ENCODE results near the gene PI4KA.

Gene PI4KA

DNA sequence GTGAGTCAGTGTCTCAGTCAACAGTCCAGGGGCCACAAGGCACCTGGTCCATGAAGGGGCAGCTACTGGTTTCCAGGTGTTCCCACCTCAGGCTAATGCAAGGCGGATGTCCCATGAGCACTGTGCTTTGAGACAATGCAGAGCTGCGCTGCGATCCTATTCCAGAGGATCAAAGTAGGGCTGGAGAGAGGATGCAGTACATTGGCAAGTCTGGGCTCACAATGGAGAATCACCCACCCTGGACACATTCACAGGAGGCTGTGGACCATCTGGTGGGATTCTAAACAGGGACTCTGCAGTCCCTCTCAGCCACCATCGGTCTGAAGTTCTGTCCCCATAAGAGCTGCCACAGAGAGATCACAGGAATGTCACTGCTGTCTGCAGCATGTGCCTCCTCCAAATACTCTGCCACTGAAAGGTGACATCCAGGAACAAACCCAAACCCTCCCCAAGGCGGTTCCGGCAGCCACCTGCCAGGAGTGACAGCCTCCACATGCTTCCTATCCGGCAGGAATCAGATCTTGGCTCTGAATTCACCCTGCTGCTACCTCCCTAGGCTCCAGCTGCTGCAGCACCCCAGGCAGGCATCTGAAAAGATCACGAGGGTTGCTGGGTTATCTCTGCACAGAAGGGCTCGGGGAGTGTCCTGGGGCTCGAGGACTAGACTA lies 130.0 kb downstream of the PI4KA start:
- TF ChIP-seq, protein P1, sequence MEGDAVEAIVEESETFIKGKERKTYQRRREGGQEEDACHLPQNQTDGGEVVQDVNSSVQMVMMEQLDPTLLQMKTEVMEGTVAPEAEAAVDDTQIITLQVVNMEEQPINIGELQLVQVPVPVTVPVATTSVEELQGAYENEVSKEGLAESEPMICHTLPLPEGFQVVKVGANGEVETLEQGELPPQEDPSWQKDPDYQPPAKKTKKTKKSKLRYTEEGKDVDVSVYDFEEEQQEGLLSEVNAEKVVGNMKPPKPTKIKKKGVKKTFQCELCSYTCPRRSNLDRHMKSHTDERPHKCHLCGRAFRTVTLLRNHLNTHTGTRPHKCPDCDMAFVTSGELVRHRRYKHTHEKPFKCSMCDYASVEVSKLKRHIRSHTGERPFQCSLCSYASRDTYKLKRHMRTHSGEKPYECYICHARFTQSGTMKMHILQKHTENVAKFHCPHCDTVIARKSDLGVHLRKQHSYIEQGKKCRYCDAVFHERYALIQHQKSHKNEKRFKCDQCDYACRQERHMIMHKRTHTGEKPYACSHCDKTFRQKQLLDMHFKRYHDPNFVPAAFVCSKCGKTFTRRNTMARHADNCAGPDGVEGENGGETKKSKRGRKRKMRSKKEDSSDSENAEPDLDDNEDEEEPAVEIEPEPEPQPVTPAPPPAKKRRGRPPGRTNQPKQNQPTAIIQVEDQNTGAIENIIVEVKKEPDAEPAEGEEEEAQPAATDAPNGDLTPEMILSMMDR (IDR thresholded peaks at IDR 0.05; ENCODE audit: unreplicated experiment in 3 of 3), result no peak
- no peak overlapping the region for H3K4me3 Mint-ChIP-seq
- H3K27me3 Mint-ChIP-seq (ENCODE audit: low read depth), result no peaks in the 10 kb centered on the region
- H3K36me3 Mint-ChIP-seq (ENCODE audit: low read depth), result peaks cover 18% of the 10 kb centered on the region
- H3K27ac Mint-ChIP-seq, result no peak overlapping the region
- no peaks in the 10 kb centered on the region for H3K4me1 Mint-ChIP-seq
- H3K9me3 Mint-ChIP-seq, result no peaks in the 10 kb centered on the region

DNA sequence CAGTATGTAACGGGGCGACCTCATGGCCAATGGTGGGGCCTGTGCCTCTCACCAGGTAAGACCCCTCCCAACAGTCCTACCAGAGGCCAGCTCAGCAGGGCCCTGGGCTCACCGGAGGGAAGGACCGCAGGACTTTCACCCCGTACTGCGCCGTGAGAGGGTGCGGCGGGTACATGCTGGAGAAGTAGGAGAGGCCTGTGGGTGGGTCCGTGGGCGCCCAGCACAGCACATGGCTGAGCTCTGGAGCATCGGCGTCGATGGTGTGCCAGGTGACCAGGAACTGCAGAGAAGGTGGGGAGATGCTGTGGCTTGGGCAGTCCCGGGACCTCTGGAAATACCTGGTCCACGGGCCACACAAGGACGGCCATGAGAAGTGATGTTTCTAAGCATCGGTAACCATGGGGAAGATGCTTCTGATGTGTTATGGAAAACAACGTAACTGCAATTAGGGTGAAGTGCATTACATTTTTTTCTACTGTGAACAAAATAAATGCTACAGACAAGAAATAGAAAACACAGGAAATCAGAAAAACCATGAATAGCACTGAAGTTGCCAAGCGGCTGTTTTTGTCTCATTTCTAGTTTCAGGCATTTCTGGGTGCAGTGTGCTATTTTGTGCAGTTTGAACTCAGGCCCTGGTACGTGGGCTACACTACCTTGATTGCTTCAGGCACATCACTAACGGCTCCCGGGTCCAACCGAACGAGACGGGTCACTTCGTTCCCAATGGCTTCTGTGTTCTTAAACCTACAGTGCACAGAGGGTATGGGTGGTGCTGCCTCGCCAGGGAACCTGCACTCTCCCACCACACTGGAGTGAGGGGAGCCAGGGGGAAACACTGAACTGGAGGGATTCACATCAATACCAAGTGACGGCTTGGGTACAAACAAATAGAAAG lies 131.2 kb downstream of the PI4KA start:
- Mint-ChIP-seq H3K4me1 (no peaks in the 10 kb centered on the region), H3K27ac (no peak overlapping the region), H3K36me3 (ENCODE audit: low read depth) (peaks cover 23% of the 10 kb centered on the region), H3K4me3 (no peak overlapping the region), H3K27me3 (ENCODE audit: low read depth) (no peaks in the 10 kb centered on the region), H3K9me3 (no peaks in the 10 kb centered on the region)
- TF ChIP-seq, protein P1 (IDR thresholded peaks at IDR 0.05; ENCODE audit: unreplicated experiment in 3 of 3), result no peak

DNA sequence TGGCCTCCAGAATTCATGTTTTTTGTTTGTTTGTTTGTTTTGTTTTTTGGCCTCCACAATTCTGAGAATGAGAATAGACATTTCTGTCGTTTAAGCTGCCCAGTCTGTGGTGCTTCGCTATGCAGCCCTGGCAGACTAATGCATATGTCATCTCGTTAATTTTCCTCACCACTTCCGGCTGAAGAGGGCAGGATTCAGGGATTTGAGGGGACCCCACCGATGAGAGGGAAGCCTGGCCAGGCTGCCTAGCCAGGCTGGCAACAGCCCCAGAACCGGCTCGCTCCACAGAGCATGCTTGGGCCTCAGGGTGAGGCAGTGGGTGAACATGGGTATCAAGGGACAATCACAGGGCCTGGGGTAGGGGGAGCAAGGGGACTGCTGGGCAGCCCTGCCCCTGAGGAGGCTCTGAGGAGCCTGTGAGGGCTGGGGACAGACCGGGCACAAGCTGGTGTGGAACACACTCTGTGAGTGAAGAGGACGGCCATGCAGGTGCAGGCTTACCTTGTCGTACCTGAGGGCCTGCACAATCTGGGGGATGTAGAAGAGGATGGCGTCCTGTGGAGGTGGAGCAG lies 132.5 kb downstream of the PI4KA start:
- Mint-ChIP-seq H3K4me1 (no peaks in the 10 kb centered on the region), H3K4me3 (no peak overlapping the region), H3K27ac (no peak overlapping the region), H3K36me3 (ENCODE audit: low read depth) (peaks cover 32% of the 10 kb centered on the region), H3K27me3 (ENCODE audit: low read depth) (no peaks in the 10 kb centered on the region), H3K9me3 (no peaks in the 10 kb centered on the region)
- TF ChIP-seq, protein P1 (IDR thresholded peaks at IDR 0.05; ENCODE audit: unreplicated experiment in 3 of 3), result no peak

DNA sequence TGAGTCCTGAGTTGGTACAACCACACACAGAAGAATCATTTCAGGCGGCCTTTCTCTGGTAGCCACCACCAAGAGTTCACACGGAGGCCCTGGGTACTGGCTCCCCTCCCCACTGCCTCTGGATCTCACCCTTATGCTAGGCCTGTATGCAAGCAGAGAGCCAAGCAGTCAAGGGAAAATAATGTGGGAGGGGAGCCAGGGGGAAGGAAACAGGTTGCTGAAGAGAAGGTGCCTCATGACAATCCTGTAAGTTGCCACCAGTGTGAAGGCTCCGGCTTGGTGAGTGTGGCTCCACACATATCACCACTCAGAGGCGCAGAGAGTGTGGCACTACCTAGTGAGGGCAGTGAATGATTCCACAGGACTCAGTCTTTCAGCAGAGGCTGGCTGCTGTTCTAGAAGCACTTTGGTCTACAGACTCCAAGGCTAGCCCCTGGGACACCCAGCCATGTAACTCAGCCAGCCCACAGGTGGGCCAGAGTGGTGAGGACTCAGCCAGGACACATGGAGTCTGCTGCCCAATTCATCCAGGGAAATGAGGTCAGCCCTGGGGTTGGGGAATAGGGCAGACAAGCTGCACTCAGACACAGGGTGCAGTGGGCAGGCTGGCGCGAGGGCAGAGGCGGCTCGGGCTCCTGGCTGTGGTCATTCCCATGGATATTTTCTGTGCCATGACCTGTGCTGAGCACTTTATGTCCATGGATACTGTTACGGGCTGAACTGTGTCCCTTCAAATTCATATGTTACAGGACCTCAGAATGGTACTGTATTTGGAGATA lies 133.7 kb downstream of the PI4KA start:
- Mint-ChIP-seq H3K9me3 (no peaks in the 10 kb centered on the region), H3K27me3 (ENCODE audit: low read depth) (no peaks in the 10 kb centered on the region), H3K4me1 (no peaks in the 10 kb centered on the region), H3K4me3 (no peak overlapping the region), H3K36me3 (ENCODE audit: low read depth) (peaks cover 37% of the 10 kb centered on the region), H3K27ac (no peak overlapping the region)
- TF ChIP-seq, protein P1 (IDR thresholded peaks at IDR 0.05; ENCODE audit: unreplicated experiment in 3 of 3), result no peak

DNA sequence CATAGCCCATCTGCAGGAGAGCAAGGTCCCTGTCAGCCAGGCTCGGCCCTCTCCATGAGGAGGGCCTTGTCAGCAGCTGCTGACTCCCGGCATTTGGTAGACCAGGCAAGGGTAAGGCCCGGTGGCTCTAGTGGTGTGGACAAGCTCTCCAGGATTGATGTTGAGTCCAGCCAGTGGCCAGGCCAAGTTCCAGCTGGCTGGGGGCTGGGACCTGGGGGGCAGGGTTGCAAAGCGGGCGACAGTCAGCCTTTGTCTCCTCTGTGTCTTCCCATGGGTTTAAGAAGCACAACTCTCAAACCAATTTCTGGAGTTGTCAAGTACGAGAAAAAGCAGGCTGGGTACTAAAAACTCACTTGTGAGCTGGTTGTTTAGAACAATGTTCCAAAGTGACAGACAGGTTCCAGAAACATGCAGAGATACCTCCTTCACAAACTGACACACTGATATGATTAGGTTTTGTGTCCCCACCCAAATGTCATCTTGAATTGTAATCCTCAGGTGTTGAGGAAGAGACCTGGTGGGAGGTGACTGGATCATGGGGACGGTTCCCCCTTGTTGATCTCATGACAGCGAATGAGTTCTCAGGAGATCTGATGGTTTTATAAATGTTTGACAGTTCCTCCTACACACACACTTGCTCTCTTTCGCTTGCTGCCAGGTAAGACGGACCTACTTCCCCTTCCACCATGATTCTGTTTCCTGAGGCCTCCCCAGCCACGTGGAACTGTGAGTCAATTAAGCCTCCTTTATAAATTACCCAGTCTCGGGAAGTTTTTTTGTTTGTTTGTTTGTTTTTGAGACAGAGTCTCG lies 137.0 kb downstream of the PI4KA start:
- TF ChIP-seq, protein P1 (IDR thresholded peaks at IDR 0.05; ENCODE audit: unreplicated experiment in 3 of 3), result no peak
- H3K27ac Mint-ChIP-seq, result no peak overlapping the region
- no peaks in the 10 kb centered on the region for H3K9me3 Mint-ChIP-seq
- H3K4me3 Mint-ChIP-seq, result no peak overlapping the region
- H3K4me1 Mint-ChIP-seq, result peaks cover 3% of the 10 kb centered on the region
- peaks cover 25% of the 10 kb centered on the region for H3K36me3 Mint-ChIP-seq (ENCODE audit: low read depth)
- no peaks in the 10 kb centered on the region for H3K27me3 Mint-ChIP-seq (ENCODE audit: low read depth)

All from nephron (organoid).